Heart left ventricle (tissue), 16 donors: ENCODE results near the gene DYNC1H1. TPM values are rescaled to one million over a fixed set of nuclear protein-coding genes. Genes with fewer than 3 reads are reported as not detected.

Experiments used
- ATAC-seq, 4 donors: fragments of 200-7000 bp; cut with Tn5 transposase; one replicate each; pipeline ENCODE4 v1.9.1; 2020 to 2022; ENCODE audit warnings: moderate library complexity in 4 of 4, mild to moderate bottlenecking in 3 of 4, moderate number of reproducible peaks in 1 of 4
- DNase-seq, 5 donors: peaks; one replicate each; pipeline ENCODE4 v3.0.0-alpha.2; 2020
- H3K27ac ChIP-seq, 12 donors: fragments of 200-600 bp; sonication (generic) in 4 of 12; one replicate each; pipeline versions ENCODE4 v1.5.0 to v1.8.0; 2016 to 2022; ENCODE audit warnings: mild to moderate bottlenecking in 2 of 12
- H3K27me3 ChIP-seq, 9 donors: fragments of 200-600 bp; sonication (generic) in 2 of 9; one replicate each; pipeline versions ENCODE4 v1.5.1 to v1.8.0; 2016 to 2022; ENCODE audit warnings: mild to moderate bottlenecking in 3 of 9
- H3K36me3 ChIP-seq, 9 donors: fragments of 200-600 bp; sonication (generic) in 2 of 9; one replicate each; pipeline versions ENCODE4 v1.5.0 to v1.8.0; 2018 to 2022; ENCODE audit warnings: mild to moderate bottlenecking in 2 of 9
- H3K4me1 ChIP-seq, 12 donors: fragments of 200-600 bp; sonication (generic) in 4 of 12; one replicate each; pipeline versions ENCODE4 v1.5.0 to v1.8.0; 2016 to 2022; ENCODE audit warnings: mild to moderate bottlenecking in 3 of 12
- H3K4me3 ChIP-seq, 12 donors: fragments of 200-600 bp; sonication (generic) in 4 of 12; one replicate each; pipeline versions ENCODE4 v1.5.0 to v1.8.0; 2017 to 2022; ENCODE audit warnings: mild to moderate bottlenecking in 9 of 12, moderate library complexity in 4 of 12
- H3K9me3 ChIP-seq, 12 donors: fragments of 200-600 bp; sonication (generic) in 4 of 12; one replicate each; pipeline versions ENCODE4 v1.5.0 to v1.8.0; 2016 to 2022; ENCODE audit warnings: mild to moderate bottlenecking in 1 of 12
- CTCF ChIP-seq, 12 donors: fragments of 200-600 bp; sonication (generic) in 4 of 12; IDR thresholded peaks; one replicate each; pipeline versions ENCODE4 v1.5.0 to v1.8.0; 2018 to 2022; ENCODE audit warnings: antibody characterized with exemption in 12 of 12, mild to moderate bottlenecking in 5 of 12
- POLR2A ChIP-seq, 2 donors: fragments of 450-650 bp; IDR thresholded peaks; one replicate each; pipeline ENCODE4 v1.6.1; 2017; ENCODE audit warnings: antibody characterized with exemption in 2 of 2, mild to moderate bottlenecking in 2 of 2, moderate library complexity in 2 of 2
- WGBS, 4 donors: extraction: QIAGEN DNeasy Blood & Tissue Kit in 2 of 4; methylation state at CpG; one replicate each; pipeline versions ENCODE4 v1.1.5 to v1.1.7; 2013 to 2018; 5-methylcytosine and 5-hydroxymethylcytosine counted together
- intact Hi-C, 10 donors: fragments of 100-400 bp; cut with DNase I; formaldehyde crosslinking; loops; one replicate each; pipeline versions ENCODE4 v1.11.1 to v1.14.2; 2022
- polyA plus RNA-seq, 2 donors: library from polyadenylated mRNA; stranded (reverse); fragments of 200-250 nt; gene quantifications; one replicate each; pipeline ENCODE4 v1.2.3, GENCODE V29; 2013
- total RNA-seq, 9 donors: library from RNA; depleted of rRNA in 2 of 9; stranded (reverse); fragments of >200 nt in 2 of 9; fragmentation: NEBNext Ultra II Directional in 3 of 9; extraction: Animal tissue kit (Norgen Biotek cat#: 25700) in 3 of 9; gene quantifications; one replicate each; pipeline versions ENCODE4 v1.1.0 to v1.2.4, GENCODE V29; 2016 to 2023
- donor health status: ischemic (EF 13 %, LVEDD 7.1; RV severe dilation, severe dysfunction).
- donor health status: healthy with polysubstance abuse.
- donor health status: DM: no; HTN: yes; CAD: no.
- donor health status: DM: no; HTN: no; CAD: no.
- donor health status: ischemic (EF 25% LVEDD 6.9; RV normal size, moderate dysfunction).
- donor health status: ischemic (EF 25% LVEDD 5.7; RV mildly dilated, moderate dysfunction).
- donor health status: healthy.
- donor health status: DM: yes; HTN: yes; CAD: no.
- donor health status: ischemic (EF 35%, LVEDD 5.7; RV mildly dilated, moderate dysfunction).
- donor health status: nonischemic (EF 11% LVEDD 7.7; RV severe dilation, severe dysfunction).
- donor health status: DM: yes; HTN: yes; CAD: no.
- donor health status: PGD.
- donor health status: ischemic (EF 29% LVEDD 5.4; RV normal size, mild dysfunction).
- donor health status: nonischemic (EF 23%, LVEDD 6.1; RV moderate dilation, normal function).

The DYNC1H1 gene
- total and polyA plus RNA-seq, 11 donors, result 164 to 942 (median 553) TPM

GRCh38 chr14:102015771-102016170, 51.4 kb downstream of the DYNC1H1 start:
- Histone ChIP-seq H3K4me3 (no peak overlapping the region), H3K27ac (no peak overlapping the region), H3K4me1 (no peaks in the 10 kb centered on the region), H3K36me3 (peaks cover 5 to 100% (median 100%) of the 10 kb centered on the region in 9 donors), H3K9me3 (no peaks in the 10 kb centered on the region), H3K27me3 (no peaks in the 10 kb centered on the region)
- intact Hi-C loops, result no loop called here
- TF ChIP-seq CTCF (IDR thresholded peaks at IDR 0.05) (no peak), POLR2A (IDR thresholded peaks at IDR 0.05) (no peak)
- DNase-seq, result no peak
- WGBS, 4 donors, result 94 to 96% (median 95%) methylated on average over 19 of the region's 19 CpGs
- ATAC-seq, result peak in 1 of 4 donors; percentile 21

GRCh38 chr14:102016420-102017090, 52.2 kb downstream of the DYNC1H1 start:
- peak in 1 of 4 donors; percentile 15 for ATAC-seq
- TF ChIP-seq POLR2A (IDR thresholded peaks at IDR 0.05) (no peak), CTCF (IDR thresholded peaks at IDR 0.05) (no peak)

GRCh38 chr14:102018251-102018650, 53.9 kb downstream of the DYNC1H1 start:
- no peak overlapping the region for H3K4me3 ChIP-seq
- H3K4me1 ChIP-seq, result no peaks in the 10 kb centered on the region
- H3K27me3 ChIP-seq, result no peaks in the 10 kb centered on the region
- DNase-seq, result no peak
- intact Hi-C loops, result no loop called here
- TF ChIP-seq POLR2A (IDR thresholded peaks at IDR 0.05) (no peak), CTCF (IDR thresholded peaks at IDR 0.05) (no peak)
- H3K36me3 ChIP-seq, result peaks cover 10 to 100% (median 100%) of the 10 kb centered on the region in 9 donors
- ATAC-seq, result peak in 2 of 4 donors; percentile 15 to 23
- no peaks in the 10 kb centered on the region for H3K9me3 ChIP-seq
- H3K27ac ChIP-seq, result no peak overlapping the region
- WGBS, 4 donors, result 92 to 97% (median 95%) methylated on average over 16 to 19 of the region's 19 CpGs

More at GRCh38 chr14:102016420-102017090, 52.2 kb downstream of the DYNC1H1 start:
- DNase-seq, result no peak
- Histone ChIP-seq H3K4me3 (no peak overlapping the region), H3K27me3 (no peaks in the 10 kb centered on the region), H3K27ac (no peak overlapping the region), H3K4me1 (no peaks in the 10 kb centered on the region), H3K36me3 (peaks cover 5 to 100% (median 100%) of the 10 kb centered on the region in 9 donors), H3K9me3 (no peaks in the 10 kb centered on the region)
- intact Hi-C loops, result no loop called here
- 94 to 96% (median 95%) methylated on average over 20 to 21 of the region's 21 CpGs for WGBS, 4 donors

GRCh38 chr14:102019006-102019540, 54.7 kb downstream of the DYNC1H1 start:
- no peak for TF ChIP-seq CTCF (IDR thresholded peaks at IDR 0.05)
- no peak for TF ChIP-seq POLR2A (IDR thresholded peaks at IDR 0.05)
- Histone ChIP-seq H3K27ac (no peak overlapping the region), H3K9me3 (no peaks in the 10 kb centered on the region), H3K27me3 (no peaks in the 10 kb centered on the region), H3K4me1 (no peaks in the 10 kb centered on the region), H3K4me3 (no peak overlapping the region), H3K36me3 (peaks cover 10 to 100% (median 100%) of the 10 kb centered on the region in 9 donors)
- 88 to 92% (median 91%) methylated on average over 9 of the region's 9 CpGs for WGBS, 4 donors
- no peak for DNase-seq
- intact Hi-C loops, result no loop called here
- no peak for ATAC-seq
